ENCODE results near the gene TACR2.

Gene TACR2

GRCh38 chr10:69464401-69464800 lies 47.7 kb upstream of the TACR2 start:
- no peaks in the 10 kb centered on the region for H3K79me2 ChIP-seq (ENCODE audit: low read length)
- no peak overlapping the region for H3K27ac ChIP-seq (ENCODE audit: low read length)
- no peaks in the 10 kb centered on the region for H4K20me1 ChIP-seq (ENCODE audit: insufficient read depth, low read length)
- no peak overlapping the region for H3K4me2 ChIP-seq (ENCODE audit: low read length)
- H3K27me3 ChIP-seq (ENCODE audit: low read depth, low read length) = no peaks in the 10 kb centered on the region
- H3K36me3 ChIP-seq (replicated peaks; ENCODE audit: low read depth, low read length) = no peaks in the 10 kb centered on the region
- H3K9me3 ChIP-seq (ENCODE audit: insufficient read depth, low read length) = no peaks in the 10 kb centered on the region
- H3K4me1 ChIP-seq (ENCODE audit: low read length) = no peaks in the 10 kb centered on the region
- no peak overlapping the region for H3K9ac ChIP-seq (ENCODE audit: low read length)
- no peak overlapping the region for H3K4me3 ChIP-seq (ENCODE audit: low read length)
- TF ChIP-seq CTCF (IDR thresholded peaks at IDR 0.05; ENCODE audit: low read depth, low read length) (no peak), EZH2phosphoT487 (IDR thresholded peaks at IDR 0.05; ENCODE audit: low read depth) (no peak)
- no peak overlapping the region for H2AFZ ChIP-seq (ENCODE audit: low read depth, low read length)

- no peaks in the 10 kb centered on the region for H3K4me1 ChIP-seq (ENCODE audit: low read length)
- H3K27ac ChIP-seq (ENCODE audit: low read length) = no peak overlapping the region
- no peak overlapping the region for H3K4me2 ChIP-seq (ENCODE audit: low read length)
Measured at GRCh38 chr10:69463886-69464285, 47.2 kb upstream of the TACR2 start.

GRCh38 chr10:69461243-69462025 lies 44.7 kb upstream of the TACR2 start:
- no peaks in the 10 kb centered on the region for H3K27me3 ChIP-seq (ENCODE audit: low read depth, low read length)
- TF ChIP-seq EZH2phosphoT487 (IDR thresholded peaks at IDR 0.05; ENCODE audit: low read depth) (no peak), CTCF (IDR thresholded peaks at IDR 0.05; ENCODE audit: low read depth, low read length) (no peak)
- H3K9ac ChIP-seq (ENCODE audit: low read length) = no peak overlapping the region
- H3K4me2 ChIP-seq (ENCODE audit: low read length) = no peak overlapping the region
- H2AFZ ChIP-seq (ENCODE audit: low read depth, low read length) = no peak overlapping the region
- no peaks in the 10 kb centered on the region for H4K20me1 ChIP-seq (ENCODE audit: insufficient read depth, low read length)
- H3K4me3 ChIP-seq (ENCODE audit: low read length) = no peak overlapping the region
- H3K36me3 ChIP-seq (replicated peaks; ENCODE audit: low read depth, low read length) = no peaks in the 10 kb centered on the region
- H3K79me2 ChIP-seq (ENCODE audit: low read length) = no peaks in the 10 kb centered on the region
- H3K27ac ChIP-seq (ENCODE audit: low read length) = no peak overlapping the region
- H3K9me3 ChIP-seq (ENCODE audit: insufficient read depth, low read length) = no peaks in the 10 kb centered on the region
- peaks cover 4% of the 10 kb centered on the region; the same call in 1 of the 2 replicates for H3K4me1 ChIP-seq (ENCODE audit: low read length)

More at GRCh38 chr10:69463886-69464285, 47.2 kb upstream of the TACR2 start:
- H3K9ac ChIP-seq (ENCODE audit: low read length) = no peak overlapping the region
- no peaks in the 10 kb centered on the region for H3K36me3 ChIP-seq (replicated peaks; ENCODE audit: low read depth, low read length)
- TF ChIP-seq CTCF (IDR thresholded peaks at IDR 0.05; ENCODE audit: low read depth, low read length) (no peak), EZH2phosphoT487 (IDR thresholded peaks at IDR 0.05; ENCODE audit: low read depth) (no peak)
- no peaks in the 10 kb centered on the region for H3K79me2 ChIP-seq (ENCODE audit: low read length)
- no peaks in the 10 kb centered on the region for H3K27me3 ChIP-seq (ENCODE audit: low read depth, low read length)
- no peaks in the 10 kb centered on the region for H3K9me3 ChIP-seq (ENCODE audit: insufficient read depth, low read length)
- no peaks in the 10 kb centered on the region for H4K20me1 ChIP-seq (ENCODE audit: insufficient read depth, low read length)
- H2AFZ ChIP-seq (ENCODE audit: low read depth, low read length) = no peak overlapping the region
- H3K4me3 ChIP-seq (ENCODE audit: low read length) = no peak overlapping the region

- no peaks in the 10 kb centered on the region for H3K9me3 ChIP-seq (ENCODE audit: insufficient read depth, low read length)
Measured at GRCh38 chr10:69460576-69461242, 44.0 kb upstream of the TACR2 start.

More at GRCh38 chr10:69460576-69461242, 44.0 kb upstream of the TACR2 start:
- Histone ChIP-seq H3K27me3 (ENCODE audit: low read depth, low read length) (no peaks in the 10 kb centered on the region), H3K27ac (ENCODE audit: low read length) (no peak overlapping the region), H3K4me2 (ENCODE audit: low read length) (no peak overlapping the region), H2AFZ (ENCODE audit: low read depth, low read length) (no peak overlapping the region), H4K20me1 (ENCODE audit: insufficient read depth, low read length) (no peaks in the 10 kb centered on the region), H3K4me1 (ENCODE audit: low read length) (peaks cover 4% of the 10 kb centered on the region; the same call in 1 of the 2 replicates), H3K4me3 (ENCODE audit: low read length) (no peak overlapping the region), H3K9ac (ENCODE audit: low read length) (no peak overlapping the region), H3K36me3 (replicated peaks; ENCODE audit: low read depth, low read length) (no peaks in the 10 kb centered on the region), H3K79me2 (ENCODE audit: low read length) (no peaks in the 10 kb centered on the region)
- no peak for TF ChIP-seq EZH2phosphoT487 (IDR thresholded peaks at IDR 0.05; ENCODE audit: low read depth)
- no peak for TF ChIP-seq CTCF (IDR thresholded peaks at IDR 0.05; ENCODE audit: low read depth, low read length)
